ENCODE results near the gene APOE. TPM values are rescaled to one million over a fixed set of nuclear protein-coding genes. Genes with fewer than 3 reads are reported as not detected.

APOE gene
- total RNA-seq, 4 donors from 2014 or later, result 7.8 to 44.4 (median 31.7) TPM

GRCh38 chr19:44872661-44873060 is 32.9 kb upstream of the APOE start:
- Histone ChIP-seq H3K9me3 (no peaks in the 10 kb centered on the region), H3K36me3 (peaks cover 0 to 86% of the 10 kb centered on the region in 2 donors), H3K27me3 (no peaks in the 10 kb centered on the region), H3K4me3 (no peak overlapping the region), H3K4me1 (peaks cover 0 to 14% (median 0%) of the 10 kb centered on the region in 3 donors), H3K27ac (peak overlapping the region in 1 of 4 donors; percentile 25)
- no peak for ATAC-seq
- 77 to 93% methylated on average over 4 of the region's 4 CpGs for WGBS, 2 donors (ENCODE audit: low coverage in 1 of 2)
- TF ChIP-seq, protein P1, sequence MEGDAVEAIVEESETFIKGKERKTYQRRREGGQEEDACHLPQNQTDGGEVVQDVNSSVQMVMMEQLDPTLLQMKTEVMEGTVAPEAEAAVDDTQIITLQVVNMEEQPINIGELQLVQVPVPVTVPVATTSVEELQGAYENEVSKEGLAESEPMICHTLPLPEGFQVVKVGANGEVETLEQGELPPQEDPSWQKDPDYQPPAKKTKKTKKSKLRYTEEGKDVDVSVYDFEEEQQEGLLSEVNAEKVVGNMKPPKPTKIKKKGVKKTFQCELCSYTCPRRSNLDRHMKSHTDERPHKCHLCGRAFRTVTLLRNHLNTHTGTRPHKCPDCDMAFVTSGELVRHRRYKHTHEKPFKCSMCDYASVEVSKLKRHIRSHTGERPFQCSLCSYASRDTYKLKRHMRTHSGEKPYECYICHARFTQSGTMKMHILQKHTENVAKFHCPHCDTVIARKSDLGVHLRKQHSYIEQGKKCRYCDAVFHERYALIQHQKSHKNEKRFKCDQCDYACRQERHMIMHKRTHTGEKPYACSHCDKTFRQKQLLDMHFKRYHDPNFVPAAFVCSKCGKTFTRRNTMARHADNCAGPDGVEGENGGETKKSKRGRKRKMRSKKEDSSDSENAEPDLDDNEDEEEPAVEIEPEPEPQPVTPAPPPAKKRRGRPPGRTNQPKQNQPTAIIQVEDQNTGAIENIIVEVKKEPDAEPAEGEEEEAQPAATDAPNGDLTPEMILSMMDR (IDR thresholded peaks at IDR 0.05), result no peak
- TF ChIP-seq POLR2AphosphoS5 (IDR thresholded peaks at IDR 0.05) (no peak), EP300 (IDR thresholded peaks at IDR 0.05) (no peak), POLR2A (IDR thresholded peaks at IDR 0.05) (no peak)

DNA sequence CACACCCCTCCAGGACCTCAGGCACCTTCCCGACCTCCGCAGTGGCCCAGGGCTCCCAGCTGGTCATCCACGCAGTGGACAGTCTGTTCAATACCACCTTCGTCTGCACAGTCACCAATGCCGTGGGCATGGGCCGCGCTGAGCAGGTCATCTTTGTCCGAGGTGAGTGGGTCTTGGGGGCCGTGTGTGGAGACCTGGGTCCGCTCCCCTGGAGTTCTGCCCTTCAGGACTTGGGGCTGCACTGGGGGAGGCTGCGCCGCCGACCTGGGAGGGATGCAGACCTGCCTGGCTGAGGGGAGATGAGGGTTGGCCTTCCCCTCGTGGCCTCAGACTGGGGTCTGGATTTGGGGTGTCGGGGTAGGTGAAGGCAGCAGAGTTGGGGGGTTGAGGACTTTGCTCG is 31.3 kb upstream of the APOE start:
- H3K27ac ChIP-seq, result no peak overlapping the region
- H3K4me3 ChIP-seq, result no peak overlapping the region
- H3K9me3 ChIP-seq, result no peaks in the 10 kb centered on the region
- WGBS, 2 donors (ENCODE audit: low coverage in 1 of 2), result 100% methylated on average over 2 of the region's 16 CpGs
- no peaks in the 10 kb centered on the region for H3K27me3 ChIP-seq
- no peak for ATAC-seq
- H3K4me1 ChIP-seq, result peaks cover 0 to 8% (median 0%) of the 10 kb centered on the region in 3 donors
- TF ChIP-seq, protein P1 (IDR thresholded peaks at IDR 0.05), result no peak
- TF ChIP-seq POLR2AphosphoS5 (IDR thresholded peaks at IDR 0.05), result no peak
- no peak for TF ChIP-seq POLR2A (IDR thresholded peaks at IDR 0.05)
- TF ChIP-seq EP300 (IDR thresholded peaks at IDR 0.05), result no peak
- peaks cover 0 to 92% of the 10 kb centered on the region in 2 donors for H3K36me3 ChIP-seq

DNA sequence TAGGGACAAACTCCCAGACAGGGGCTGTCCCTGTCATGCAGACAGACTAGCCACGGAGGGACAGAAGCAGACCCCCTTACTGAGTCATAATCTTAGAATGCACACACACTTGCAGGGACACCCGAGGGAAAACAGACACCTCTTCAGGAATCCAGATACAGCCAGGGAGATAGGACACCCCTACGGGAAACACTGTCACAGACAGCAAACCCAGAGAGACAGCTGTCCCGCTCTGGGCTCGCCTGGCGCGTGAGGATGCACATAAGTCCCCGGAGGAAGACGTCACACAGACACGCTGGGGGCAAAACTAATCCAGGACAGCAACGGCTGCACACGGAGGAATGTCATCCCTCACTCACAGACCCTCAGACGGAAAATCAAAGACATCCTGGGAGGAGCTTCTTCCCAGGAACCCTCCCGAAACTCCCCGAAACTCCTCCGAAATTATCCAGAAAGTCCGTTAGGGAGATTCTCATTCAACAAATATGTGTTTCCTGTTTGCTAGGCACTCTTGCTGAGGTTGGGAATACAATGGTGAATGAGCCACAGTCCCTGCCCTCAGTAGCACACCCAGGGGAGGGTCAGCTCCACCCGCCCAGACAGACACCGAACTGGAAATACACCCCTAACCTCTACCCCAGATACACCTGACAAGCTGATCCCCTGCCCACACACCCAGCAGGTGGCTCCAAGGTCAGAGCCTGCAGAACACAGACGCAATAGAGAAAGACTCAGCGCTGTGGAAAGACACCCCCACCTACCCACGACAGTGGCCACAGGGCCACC is 29.7 kb upstream of the APOE start:
- ATAC-seq, result no peak
- Histone ChIP-seq H3K9me3 (no peaks in the 10 kb centered on the region), H3K36me3 (peaks cover 0 to 91% of the 10 kb centered on the region in 2 donors), H3K27ac (peak overlapping the region in 2 of 4 donors; percentile 31 to 47), H3K27me3 (no peaks in the 10 kb centered on the region), H3K4me3 (no peak overlapping the region), H3K4me1 (no peaks in the 10 kb centered on the region)
- WGBS, 2 donors (ENCODE audit: low coverage in 1 of 2), result 56 to 61% methylated on average over 2 to 17 of the region's 22 CpGs
- TF ChIP-seq, protein P1 (IDR thresholded peaks at IDR 0.05), result no peak
- no peak for TF ChIP-seq POLR2A (IDR thresholded peaks at IDR 0.05)
- no peak for TF ChIP-seq EP300 (IDR thresholded peaks at IDR 0.05)
- no peak for TF ChIP-seq POLR2AphosphoS5 (IDR thresholded peaks at IDR 0.05)

DNA sequence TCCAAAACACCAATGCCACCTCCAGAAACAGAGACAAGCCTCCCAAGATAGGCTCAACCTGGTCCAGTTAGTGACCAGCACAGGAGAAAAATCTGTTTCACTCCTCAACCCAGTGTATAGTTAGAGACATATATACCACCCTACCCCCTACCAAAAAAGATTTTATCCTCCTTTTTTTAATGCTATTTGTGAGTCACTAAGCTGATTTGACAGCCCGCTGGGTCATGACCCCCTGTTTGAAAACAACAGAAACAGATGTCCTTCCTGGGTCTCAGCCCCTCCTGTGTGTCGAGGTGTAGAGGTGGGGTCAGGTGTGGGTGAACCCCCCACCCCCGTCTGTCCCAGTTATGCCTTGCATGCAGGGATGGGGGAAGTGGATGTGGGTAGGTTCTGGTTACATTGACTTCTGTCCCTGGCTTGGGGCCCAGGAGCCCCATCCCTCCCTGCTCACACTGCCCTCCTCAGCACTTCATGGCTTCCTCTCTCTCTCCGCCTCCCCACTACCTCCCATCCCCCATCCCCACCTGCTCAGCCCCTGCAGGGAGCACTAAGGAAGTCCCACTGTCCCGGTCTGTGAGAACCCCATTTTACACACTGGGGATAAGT is 28.6 kb upstream of the APOE start:
- no peaks in the 10 kb centered on the region for H3K27me3 ChIP-seq
- H3K9me3 ChIP-seq, result no peaks in the 10 kb centered on the region
- H3K27ac ChIP-seq, result peak overlapping the region in 2 of 4 donors; percentile 10 to 47
- WGBS, 2 donors (ENCODE audit: low coverage in 1 of 2), result 47 to 81% methylated on average over 3 of the region's 5 CpGs
- H3K4me3 ChIP-seq, result no peak overlapping the region
- H3K4me1 ChIP-seq, result no peaks in the 10 kb centered on the region
- TF ChIP-seq POLR2AphosphoS5 (IDR thresholded peaks at IDR 0.05) (no peak), POLR2A (IDR thresholded peaks at IDR 0.05) (no peak), EP300 (IDR thresholded peaks at IDR 0.05) (no peak)
- TF ChIP-seq, protein P1 (IDR thresholded peaks at IDR 0.05), result no peak
- ATAC-seq, result no peak
- H3K36me3 ChIP-seq, result peaks cover 0 to 80% of the 10 kb centered on the region in 2 donors

Measured in gastroesophageal sphincter (tissue), 4 donors.